ENCODE measurements around the gene FHIT.

DNA sequence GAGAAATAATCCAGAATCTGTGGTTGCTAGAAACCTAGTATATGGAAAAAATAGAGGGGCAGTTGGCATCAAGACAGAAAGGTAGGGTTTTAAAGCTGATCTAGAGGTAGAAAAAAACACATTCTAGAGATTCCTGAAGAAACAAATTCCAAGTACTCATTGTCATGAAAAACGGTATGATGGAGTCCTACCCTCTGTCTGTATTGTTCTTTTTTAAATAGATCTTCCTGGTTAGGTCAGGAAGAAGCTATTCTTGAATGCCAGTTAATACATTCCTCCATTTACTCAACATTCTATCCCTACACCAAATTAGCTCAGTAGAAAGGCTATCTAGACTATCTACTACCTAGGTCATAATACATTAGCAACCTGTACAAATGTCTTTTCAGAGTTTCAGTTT is 364.7 kb downstream of the FHIT start:
- TF ChIP-seq, protein P1, sequence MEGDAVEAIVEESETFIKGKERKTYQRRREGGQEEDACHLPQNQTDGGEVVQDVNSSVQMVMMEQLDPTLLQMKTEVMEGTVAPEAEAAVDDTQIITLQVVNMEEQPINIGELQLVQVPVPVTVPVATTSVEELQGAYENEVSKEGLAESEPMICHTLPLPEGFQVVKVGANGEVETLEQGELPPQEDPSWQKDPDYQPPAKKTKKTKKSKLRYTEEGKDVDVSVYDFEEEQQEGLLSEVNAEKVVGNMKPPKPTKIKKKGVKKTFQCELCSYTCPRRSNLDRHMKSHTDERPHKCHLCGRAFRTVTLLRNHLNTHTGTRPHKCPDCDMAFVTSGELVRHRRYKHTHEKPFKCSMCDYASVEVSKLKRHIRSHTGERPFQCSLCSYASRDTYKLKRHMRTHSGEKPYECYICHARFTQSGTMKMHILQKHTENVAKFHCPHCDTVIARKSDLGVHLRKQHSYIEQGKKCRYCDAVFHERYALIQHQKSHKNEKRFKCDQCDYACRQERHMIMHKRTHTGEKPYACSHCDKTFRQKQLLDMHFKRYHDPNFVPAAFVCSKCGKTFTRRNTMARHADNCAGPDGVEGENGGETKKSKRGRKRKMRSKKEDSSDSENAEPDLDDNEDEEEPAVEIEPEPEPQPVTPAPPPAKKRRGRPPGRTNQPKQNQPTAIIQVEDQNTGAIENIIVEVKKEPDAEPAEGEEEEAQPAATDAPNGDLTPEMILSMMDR (IDR thresholded peaks at IDR 0.05; ENCODE audit: insufficient read depth, low read length, poor library complexity, severe bottlenecking) = no peak
- no peak for TF ChIP-seq EZH2phosphoT487 (conservative IDR thresholded peaks at IDR 0.05; ENCODE audit: low read length)
